IMR-90 (cell line): ENCODE results near the gene MAML3. TPM values are rescaled to one million over a fixed set of nuclear protein-coding genes. Genes with fewer than 3 reads are reported as not detected.

Experiments
- ATAC-seq: fragments of 200-7000 bp; cut with Tn5 transposase; 2 replicates; pipeline ENCODE4 v1.9.1; 2020; ENCODE audit warnings: low read depth, mild to moderate bottlenecking, moderate library complexity
- BruUV-seq: library from RNA; stranded (reverse); fragments of 400-500 nt; replicated peaks from 2 replicates; lab custom pipeline; 2021; lab: Mats Ljungman, UMichigan
- CTCF ChIA-PET: fragments of 300-600 bp; formaldehyde crosslinking; extraction: SDS; loops from one replicate; lab custom pipeline; 2021; ENCODE audit warnings: antibody characterized with exemption; lab: Yijun Ruan, JAX
- POLR2A ChIA-PET: fragments of 300-600 bp; sonication (Branson Sonifier 250); formaldehyde crosslinking; loops from one replicate; lab custom pipeline; 2022; ENCODE audit warnings: antibody characterized with exemption; ENCODE audit not compliant: unreplicated experiment; lab: Charles Lee
- DNase-seq: peaks from one replicate; pipeline ENCODE4 v3.0.0; 2013
- H2AFZ ChIP-seq: replicated peaks from 2 replicates; pipeline ENCODE3; 2013; ENCODE audit warnings: low read length, mild to moderate bottlenecking; ENCODE audit not compliant: poor library complexity
- H2AK5ac ChIP-seq: 2 replicates; pipeline ENCODE4 v1.6.1; 2013; ENCODE audit warnings: low read depth, low read length, inconsistent platforms
- H2AK9ac ChIP-seq: replicated peaks from 2 replicates; pipeline ENCODE3; 2013; ENCODE audit warnings: mild to moderate bottlenecking, low read depth, low read length, moderate library complexity; ENCODE audit not compliant: poor library complexity
- H2BK120ac ChIP-seq: 2 replicates; pipeline ENCODE4 v1.6.1; 2013; ENCODE audit warnings: low read depth, low read length, inconsistent platforms
- H2BK15ac ChIP-seq: 3 replicates; pipeline ENCODE4 v1.6.1; 2013; ENCODE audit warnings: low read depth, low read length, inconsistent platforms
- H2BK20ac ChIP-seq: 2 replicates; pipeline ENCODE4 v1.6.1; 2013; ENCODE audit warnings: low read depth, mild to moderate bottlenecking, inconsistent platforms, low read length, moderate library complexity
- H2BK5ac ChIP-seq: 2 replicates; pipeline ENCODE4 v1.6.1; 2013; ENCODE audit warnings: mild to moderate bottlenecking, low read depth, low read length, inconsistent platforms; ENCODE audit not compliant: poor library complexity, severe bottlenecking
- H3K14ac ChIP-seq: replicated peaks from 2 replicates; pipeline ENCODE4 v1.6.1; 2013; ENCODE audit warnings: low read depth, low read length, inconsistent platforms
- H3K18ac ChIP-seq: 2 replicates; pipeline ENCODE4 v1.6.1; 2013; ENCODE audit warnings: low read depth, low read length, control low read depth
- H3K23ac ChIP-seq: 2 replicates; pipeline ENCODE4 v1.6.1; 2013; ENCODE audit warnings: low read depth, low read length, inconsistent platforms
- H3K27ac ChIP-seq: 2 replicates; pipeline ENCODE4 v1.5.1; 2013; ENCODE audit warnings: mild to moderate bottlenecking, control low read depth, low read length; ENCODE audit not compliant: insufficient read depth
- H3K27me3 ChIP-seq: 2 replicates; pipeline ENCODE4 v1.6.1; 2013; ENCODE audit warnings: low read length; ENCODE audit not compliant: control insufficient read depth, insufficient read depth
- H3K36me3 ChIP-seq: 2 replicates; pipeline ENCODE4 v1.6.1; 2013; ENCODE audit warnings: low read length, mixed read lengths; ENCODE audit not compliant: control insufficient read depth, insufficient read depth
- H3K4ac ChIP-seq: 2 replicates; pipeline ENCODE4 v1.6.1; 2013; ENCODE audit warnings: low read depth, low read length, inconsistent platforms
- H3K4me1 ChIP-seq: 2 replicates; pipeline ENCODE4 v1.6.1; 2013; ENCODE audit warnings: low read length, mixed read lengths; ENCODE audit not compliant: control insufficient read depth, insufficient read depth
- H3K4me2 ChIP-seq: 2 replicates; pipeline ENCODE4 v1.6.1; 2013; ENCODE audit warnings: low read depth, mild to moderate bottlenecking, control low read depth, low read length, moderate library complexity
- H3K4me3 ChIP-seq: 2 replicates; pipeline ENCODE4 v1.5.1; 2013; ENCODE audit warnings: low read depth, mild to moderate bottlenecking, control low read depth, low read length, moderate library complexity; ENCODE audit not compliant: insufficient read depth
- H3K56ac ChIP-seq: 2 replicates; pipeline ENCODE4 v1.6.1; 2013; ENCODE audit warnings: low read length, inconsistent platforms; ENCODE audit not compliant: insufficient read depth; ENCODE audit errors: extremely low read depth
- H3K79me1 ChIP-seq, 2 experiments: 2 replicates each; pipeline ENCODE4 v1.6.1; 2013; ENCODE audit warnings: low read length in 2 of 2, inconsistent platforms in 1 of 2, low read depth in 1 of 2
- H3K9ac ChIP-seq: 2 replicates; pipeline ENCODE4 v1.6.1; 2013; ENCODE audit warnings: low read depth, low read length, control low read depth
- H3K9me1 ChIP-seq: 2 replicates; pipeline ENCODE4 v1.6.1; 2013; ENCODE audit warnings: low read length, inconsistent platforms; ENCODE audit not compliant: insufficient read depth
- H3K9me3 ChIP-seq: 2 replicates; pipeline ENCODE4 v1.6.1; 2013; ENCODE audit warnings: low read length; ENCODE audit not compliant: control insufficient read depth, insufficient read depth
- H4K20me1 ChIP-seq: 2 replicates; pipeline ENCODE4 v1.6.1; 2013; ENCODE audit warnings: low read length, inconsistent platforms; ENCODE audit not compliant: insufficient read depth
- H4K5ac ChIP-seq: 2 replicates; pipeline ENCODE4 v1.6.1; 2013; ENCODE audit warnings: mild to moderate bottlenecking, low read depth, low read length, control low read depth
- H4K8ac ChIP-seq, 2 experiments: 2 replicates each; pipeline ENCODE4 v1.6.1; 2013; ENCODE audit warnings: low read depth in 2 of 2, low read length in 2 of 2, control low read depth in 1 of 2, inconsistent platforms in 1 of 2
- H4K91ac ChIP-seq: 2 replicates; pipeline ENCODE4 v1.6.1; 2013; ENCODE audit warnings: low read depth, low read length, inconsistent platforms; ENCODE audit not compliant: insufficient read depth
- CEBPB ChIP-seq: IDR thresholded peaks from 2 replicates; pipeline ENCODE4 v1.6.1; 2012; ENCODE audit warnings: low read depth, low read length, improper control_type of control experiment
- POLR2A ChIP-seq: IDR thresholded peaks from 2 replicates; pipeline ENCODE4 v1.6.1; 2012; ENCODE audit warnings: mild to moderate bottlenecking, low read depth, low read length
- WGBS, 2 experiments: methylation state at CpG; one replicate each; pipeline versions ENCODE4 v1.1.5 to v1.1.7; 2013; ENCODE audit warnings: missing lambda C conversion rate in 2 of 2; ENCODE audit not compliant: insufficient read length in 1 of 2; ENCODE audit errors: extremely low coverage in 2 of 2; 5-methylcytosine and 5-hydroxymethylcytosine counted together
- dilution Hi-C: fragments of 300-500 bp; cut with HindIII; formaldehyde crosslinking; loops from one replicate; pipeline ENCODE4 v1.14.3; 2018; ENCODE audit warnings: low sequenced_read_pairs; ENCODE audit not compliant: unreplicated experiment
- in situ Hi-C: fragments of 300-500 bp; cut with MboI; formaldehyde crosslinking; loops from 3 replicates; pipeline ENCODE4 v1.14.3; 2019; ENCODE audit warnings: low sequenced_read_pairs, inconsistent platforms, mixed read lengths
- intact Hi-C: fragments of 100-400 bp; cut with micrococcal nuclease; formaldehyde crosslinking; loops from 2 replicates; pipeline ENCODE4 v1.10.0; 2022
- polyA plus RNA-seq, 3 experiments: library from polyadenylated mRNA; depleted of rRNA; stranded (reverse); fragments of >200 nt; gene quantifications; 2 replicates each; pipeline ENCODE4 v1.2.3, GENCODE V29; 2012; ENCODE audit warnings: low replicate concordance in 1 of 3
- total RNA-seq: library from RNA; depleted of rRNA; stranded (reverse); fragments of >200 nt; gene quantifications from 2 replicates; pipeline ENCODE4 v1.2.3, GENCODE V29; 2012

The MAML3 gene
- total and polyA plus RNA-seq, 2 of the 4 experiments (the other 2 are of a cell fraction) = 0.90 to 1.7 TPM

DNA sequence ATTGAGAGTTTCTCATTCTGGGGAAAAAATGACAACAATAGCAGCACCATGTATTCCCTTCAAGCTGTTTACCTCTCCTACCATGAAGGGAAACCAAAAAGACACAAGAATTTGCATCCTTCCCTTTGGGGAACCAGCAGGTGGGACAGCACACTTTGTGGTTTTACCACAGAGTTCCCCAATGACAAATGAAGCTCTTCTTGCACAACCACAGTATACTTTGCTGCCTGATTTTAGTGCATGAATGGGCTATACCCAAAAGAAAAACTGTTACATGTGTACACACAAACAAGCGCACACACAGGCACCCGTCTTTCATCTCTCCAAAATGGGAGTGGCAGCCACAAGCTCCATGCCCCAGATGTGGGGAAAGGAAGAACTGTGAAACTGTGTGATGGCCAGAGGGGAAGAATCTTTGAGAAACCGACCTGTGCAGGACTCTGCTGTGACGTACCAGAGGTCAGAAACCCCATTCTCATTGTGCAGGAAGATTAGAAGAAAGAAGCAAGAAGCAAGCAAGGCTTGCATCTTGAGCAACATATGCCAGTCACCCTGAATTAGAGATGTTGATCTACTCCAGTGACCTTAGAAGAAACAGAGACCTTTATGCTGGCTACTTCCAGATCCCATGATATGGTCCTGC lies 2.7 kb upstream of the MAML3 start:
- Histone ChIP-seq H2AFZ (peak overlapping the region; percentile 12), H2AK9ac (no peak overlapping the region), H3K56ac (no peak overlapping the region), H2BK20ac (no peak overlapping the region), H3K14ac (0 out of 2 replicates have a peak overlapping the region, but pooled peaks have one; percentile 6), H2BK15ac (no peak overlapping the region), H3K27me3 (no peaks in the 10 kb centered on the region), H4K5ac (no peak overlapping the region), H3K18ac (no peak overlapping the region), H3K23ac (no peak overlapping the region), H4K91ac (no peak overlapping the region), H3K9ac (no peak overlapping the region), H3K4me2 (no peak overlapping the region), H3K9me1 (no peaks in the 10 kb centered on the region), H3K4me3 (no peak overlapping the region), H3K27ac (no peak overlapping the region), H4K8ac (no peak overlapping the region), H3K9me3 (no peaks in the 10 kb centered on the region), H2BK120ac (no peak overlapping the region), H3K4me1 (peaks cover 3% of the 10 kb centered on the region; the same call in 1 of the 2 replicates), H4K20me1 (no peaks in the 10 kb centered on the region), H3K4ac (no peak overlapping the region), H2BK5ac (no peak overlapping the region), H2AK5ac (no peak overlapping the region), H3K36me3 (no peaks in the 10 kb centered on the region), H3K79me1 (peaks cover 0 to 4% of the 10 kb centered on the region in 2 experiments; a peak in 1 of 4 replicates)
- dilution Hi-C loops (no loop called here), intact Hi-C loops (no loop called here), in situ Hi-C loops (loop anchor here (10.0 kb wide), 3 partner anchors 112 to 422 kb away; no protein-coding TSS in a partner anchor)
- BruUV-seq = no TSS peak
- DNase-seq = no peak
- ChIA-PET CTCF (no interaction called here), POLR2A (no interaction called here)
- WGBS, 2 experiments = no CpG with 5 or more reads among the region's 4 CpGs
- no peak for ATAC-seq
- 0 out of 2 replicates have a peak, but pooled peaks have one; percentile 14 for TF ChIP-seq CEBPB
- no peak for TF ChIP-seq POLR2A
